NCI-H187 (cell line): Measurements from ENCODE around the gene CERS6.

Source experiments
- DNase-seq, 2 experiments: peaks; one replicate each; lab custom pipeline; 2025; lab: John Stamatoyannopoulos, UW

The CERS6 gene

DNA sequence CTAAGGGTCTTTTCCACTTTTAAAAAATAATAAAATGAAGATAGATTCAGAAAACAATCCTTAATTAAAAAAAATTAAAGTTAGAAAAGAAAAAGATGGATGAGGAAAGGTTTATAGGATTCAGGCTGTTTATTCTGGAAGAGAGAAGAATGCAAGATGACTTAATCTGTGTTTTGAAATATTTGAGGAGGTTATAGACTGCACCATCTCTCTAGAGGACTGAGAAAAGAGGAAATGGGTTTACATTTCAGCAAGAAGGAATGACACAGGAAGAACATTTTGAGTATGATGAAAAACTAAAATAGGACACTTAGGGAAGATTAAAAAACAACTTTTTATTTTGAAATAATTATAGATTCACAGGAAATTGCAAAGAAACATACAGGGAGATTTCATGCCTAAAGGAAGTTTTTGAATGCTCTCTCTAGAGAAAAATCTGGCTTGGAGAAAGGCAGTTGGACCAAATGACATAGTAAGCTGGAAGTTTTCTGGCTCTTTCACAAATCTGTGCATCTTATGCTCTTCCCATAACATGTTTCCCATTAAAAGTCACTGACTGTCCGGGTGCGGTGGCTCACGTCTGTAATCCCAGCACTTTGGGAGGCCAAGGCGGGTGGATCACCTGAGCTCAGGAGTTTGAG, 75.0 kb downstream of the CERS6 start:
- no peak for DNase-seq

DNA sequence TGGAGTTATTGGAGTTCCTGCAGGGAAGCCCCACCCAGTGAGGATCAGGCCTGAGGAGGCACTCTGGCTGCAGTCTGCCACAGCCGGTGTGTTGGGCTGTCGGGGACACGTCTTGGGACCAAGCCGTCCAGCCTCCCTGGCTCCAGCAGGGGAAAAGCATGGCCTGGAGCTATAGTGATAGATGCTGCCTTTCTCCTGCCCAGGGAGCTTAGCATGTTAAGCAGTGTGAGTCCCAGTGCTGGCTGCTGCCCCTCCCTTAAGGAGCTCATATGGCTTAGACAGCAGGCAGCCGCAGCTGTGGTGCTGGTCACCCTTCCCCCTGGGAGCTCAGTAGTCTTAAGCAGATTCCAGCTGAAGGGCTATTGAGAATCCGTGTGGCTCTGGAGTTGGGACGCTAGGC, 78.9 kb downstream of the CERS6 start:
- no peak for DNase-seq

DNA sequence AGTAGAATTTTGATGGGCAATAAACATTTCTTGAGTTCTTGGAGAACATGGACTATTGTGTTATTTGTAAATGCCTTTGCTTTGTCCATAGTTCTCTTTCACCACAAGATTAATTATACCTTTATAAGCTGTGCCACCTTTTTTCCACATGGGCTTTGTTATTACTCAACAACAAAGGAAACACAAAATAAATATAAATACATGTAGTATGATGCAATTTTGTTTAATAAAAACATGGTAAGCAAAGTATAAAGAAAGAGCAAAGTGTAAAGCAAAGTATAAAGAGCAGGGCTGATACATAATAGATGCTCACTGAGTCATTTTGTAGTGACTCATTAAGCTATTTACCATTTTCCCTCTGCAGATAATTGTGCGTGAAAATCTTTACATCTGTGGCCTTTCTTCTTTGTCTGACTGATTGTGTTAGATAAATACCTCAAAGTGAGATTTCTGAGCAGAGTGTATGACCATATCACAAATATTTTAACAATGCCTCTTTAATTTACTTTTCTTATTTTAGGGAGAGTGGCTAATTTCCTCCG, 80.9 kb downstream of the CERS6 start:
- no peak for DNase-seq

DNA sequence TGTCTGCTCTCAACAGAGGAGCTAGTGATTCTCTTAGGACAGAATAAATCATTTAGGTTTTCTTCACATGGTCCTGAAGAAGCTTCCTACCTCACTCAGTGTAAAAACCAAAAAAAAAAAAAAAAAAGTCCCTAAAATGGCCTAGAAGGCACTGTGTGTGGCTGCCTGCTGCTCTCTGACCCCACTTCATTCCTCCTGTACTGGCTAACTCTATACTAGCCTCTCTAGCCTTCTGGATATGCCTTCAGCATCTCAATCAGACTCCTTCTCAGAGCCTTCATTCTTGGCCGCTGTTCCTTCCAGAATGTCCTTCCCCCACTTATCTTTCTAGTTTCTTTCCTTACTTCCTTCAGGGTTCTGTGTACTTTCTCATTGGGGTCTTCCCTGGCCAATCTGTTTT, 82.1 kb downstream of the CERS6 start:
- no peak for DNase-seq

DNA sequence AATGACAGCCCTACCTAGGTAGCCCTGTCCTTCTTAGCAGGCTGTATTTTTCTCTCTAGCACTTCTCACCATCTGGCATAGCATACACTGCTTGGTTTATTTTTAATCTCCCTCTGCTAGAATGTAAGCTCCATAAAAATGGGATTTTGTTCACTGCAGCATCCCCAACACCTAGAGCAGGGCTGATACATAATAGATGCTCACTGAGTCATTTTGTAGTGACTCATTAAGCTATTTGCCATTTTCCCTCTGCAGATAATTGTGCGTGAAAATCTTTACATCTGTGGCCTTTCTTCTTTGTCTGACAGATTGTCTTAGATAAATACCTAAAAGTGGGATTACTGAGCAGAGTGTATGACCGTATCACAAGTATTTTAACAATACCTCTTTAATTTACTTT, 82.5 kb downstream of the CERS6 start:
- DNase-seq = no peak

DNA sequence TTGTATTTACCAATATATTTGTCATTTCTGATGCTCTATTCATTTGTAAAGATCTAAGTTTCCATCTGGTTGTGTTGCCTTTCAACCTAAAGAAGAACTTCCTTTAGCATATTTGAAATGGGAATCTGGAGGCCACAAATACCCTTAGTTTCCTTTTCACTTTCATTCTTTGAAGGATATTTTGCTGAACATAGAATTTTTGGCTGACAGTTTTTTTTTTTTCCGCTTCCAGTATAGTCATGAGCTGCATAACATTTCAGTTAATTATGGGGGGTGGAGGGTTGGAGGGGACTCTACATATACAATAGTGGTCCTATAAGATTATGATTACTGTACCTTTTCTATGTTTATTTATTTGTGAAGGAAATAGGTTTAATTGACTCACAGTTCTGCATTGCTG, 83.9 kb downstream of the CERS6 start:
- DNase-seq = no peak

DNA sequence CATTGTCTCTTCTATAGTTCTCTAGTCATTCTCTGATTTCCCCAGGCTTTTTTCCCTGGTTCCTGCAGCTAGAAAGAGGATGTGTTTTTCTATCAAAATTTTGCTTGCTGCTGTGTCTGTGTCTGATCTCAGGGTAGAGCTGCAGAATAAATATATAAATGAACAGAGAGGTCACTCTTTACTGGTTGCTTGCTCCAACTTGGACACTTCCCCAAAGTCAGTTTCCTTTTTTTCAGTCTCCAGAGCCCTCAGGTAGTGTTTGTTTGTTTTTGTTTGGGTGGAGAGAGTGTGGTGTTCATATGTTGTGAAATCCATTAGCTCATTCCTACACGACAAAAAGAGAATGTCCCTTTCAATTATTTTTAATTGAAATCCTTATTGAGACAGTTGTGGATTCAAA, 85.8 kb downstream of the CERS6 start:
- DNase-seq = no peak

DNA sequence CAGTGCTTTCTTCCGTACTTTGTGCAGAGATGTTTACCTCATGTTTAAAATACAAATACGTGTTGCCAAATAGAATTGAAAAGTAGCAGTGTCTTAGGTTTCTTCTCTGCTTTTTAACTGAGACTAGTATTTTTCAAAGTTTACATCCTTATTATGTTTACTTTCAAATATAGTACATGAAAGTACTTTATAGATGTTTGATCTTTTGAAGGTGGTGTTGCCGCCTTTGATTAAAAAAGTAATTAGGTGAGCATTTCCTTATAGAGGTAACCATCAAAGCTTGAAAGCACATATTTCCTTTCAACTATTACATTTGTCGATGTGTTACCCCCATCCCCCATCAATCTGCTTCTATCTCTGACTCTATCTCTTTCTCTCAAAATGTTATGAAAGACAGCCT, 87.0 kb downstream of the CERS6 start:
- DNase-seq = no peak

DNA sequence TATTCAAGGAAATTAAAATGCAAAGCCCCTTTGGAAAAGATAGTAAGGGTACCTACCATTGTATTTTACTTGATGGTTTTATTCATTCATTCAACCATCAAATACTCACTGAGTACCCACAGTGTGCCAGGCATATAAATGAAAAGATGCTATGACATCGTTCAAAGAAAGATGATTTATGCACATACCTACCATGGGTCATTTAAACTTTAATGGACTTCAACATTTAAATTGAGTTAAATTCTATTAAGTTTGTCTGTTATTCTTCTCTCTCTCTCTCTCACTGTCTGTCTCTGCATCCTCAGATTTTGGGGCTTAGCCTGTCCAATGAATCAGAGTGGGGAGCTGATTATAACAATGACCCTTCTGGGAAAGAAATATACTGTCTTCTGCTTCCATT, 87.9 kb downstream of the CERS6 start:
- DNase-seq = no peak

DNA sequence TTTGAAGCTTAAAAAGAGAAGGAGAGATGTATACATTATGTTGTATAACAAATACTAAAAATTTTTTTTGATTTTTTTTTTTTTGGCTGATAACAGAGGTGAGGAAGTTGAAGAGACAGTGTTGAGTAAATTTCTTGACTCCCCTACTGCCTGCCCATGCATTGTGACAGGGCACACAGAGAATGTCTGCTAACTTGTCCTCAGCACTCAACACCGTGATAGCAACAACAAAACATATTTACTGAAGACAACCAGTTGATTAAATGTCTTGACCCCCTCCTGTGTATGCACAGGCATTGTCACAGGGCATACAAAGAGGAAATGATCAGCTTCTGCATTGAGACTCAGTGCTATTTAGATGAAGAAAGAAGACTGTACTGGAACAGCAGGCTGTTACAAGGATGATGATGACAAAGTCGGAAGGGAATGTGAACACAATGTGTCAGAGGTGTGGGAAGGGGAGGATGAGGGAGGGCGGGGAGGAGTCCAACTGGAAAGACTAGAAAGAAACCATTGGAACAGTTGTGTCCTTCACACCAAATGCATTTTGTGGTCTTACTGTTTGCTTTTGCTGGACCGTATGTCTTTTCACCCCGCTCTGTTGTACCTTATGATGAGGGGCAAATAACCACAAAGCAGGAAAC, 89.5 kb downstream of the CERS6 start:
- no peak for DNase-seq

DNA sequence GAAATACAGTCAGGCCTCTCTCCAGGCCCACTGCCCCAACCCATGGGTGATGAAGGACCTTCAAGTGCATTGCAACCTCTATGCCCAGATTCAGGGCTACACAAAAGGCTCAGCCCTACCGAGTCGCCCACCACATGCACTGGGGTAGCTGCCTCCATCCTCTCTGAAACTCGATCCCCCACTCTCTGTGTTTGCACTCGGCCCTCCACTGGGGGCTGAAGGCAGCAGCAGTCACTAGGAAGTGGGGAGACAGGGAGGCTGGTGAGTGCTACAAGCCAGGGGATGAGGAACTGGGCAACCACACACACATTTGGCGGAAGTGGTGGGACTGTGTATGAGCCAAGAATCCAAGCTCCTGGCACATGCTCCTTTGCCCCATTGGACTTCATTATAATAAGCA, 94.6 kb downstream of the CERS6 start:
- DNase-seq = no peak

DNA sequence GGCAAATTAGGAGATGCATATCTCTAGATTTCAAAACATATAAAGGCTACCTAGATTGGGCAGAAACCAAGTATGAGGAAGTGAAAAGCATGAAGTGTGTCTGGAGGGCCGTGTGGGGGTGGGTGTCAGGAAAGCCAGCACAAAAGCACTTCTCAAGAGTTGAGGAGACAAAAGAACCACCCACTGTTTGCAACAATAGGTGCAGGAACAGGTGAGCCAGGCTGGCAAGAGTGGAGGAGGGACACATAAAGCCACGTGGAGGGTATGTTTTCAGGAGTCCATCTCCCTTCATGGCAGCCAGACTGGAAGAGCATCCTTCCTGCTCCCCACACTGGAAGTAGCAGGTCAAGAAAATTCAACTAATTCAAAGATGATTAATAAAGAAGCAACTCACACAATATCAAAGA, 96.4 kb downstream of the CERS6 start:
- peak in 1 of 2 experiments; percentile 8 for DNase-seq

DNA sequence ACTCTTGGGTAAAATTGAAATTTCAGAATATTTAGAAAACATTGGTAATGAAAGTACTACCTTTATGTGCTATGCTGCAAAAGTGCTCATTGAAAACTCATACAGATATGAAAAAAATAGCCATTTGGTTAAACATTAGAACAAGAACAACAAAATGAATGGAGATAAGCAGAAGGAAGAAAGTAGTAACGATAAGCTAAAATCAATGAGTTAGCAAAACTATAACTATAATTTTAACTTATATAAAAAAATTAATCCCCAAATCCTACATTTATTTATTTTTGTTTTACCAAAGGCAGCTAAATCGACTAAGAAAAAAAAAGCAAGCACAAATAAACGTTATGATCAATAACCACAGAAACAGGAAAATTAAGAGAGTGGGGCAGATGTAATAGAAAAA, 99.2 kb downstream of the CERS6 start:
- no peak for DNase-seq

DNA sequence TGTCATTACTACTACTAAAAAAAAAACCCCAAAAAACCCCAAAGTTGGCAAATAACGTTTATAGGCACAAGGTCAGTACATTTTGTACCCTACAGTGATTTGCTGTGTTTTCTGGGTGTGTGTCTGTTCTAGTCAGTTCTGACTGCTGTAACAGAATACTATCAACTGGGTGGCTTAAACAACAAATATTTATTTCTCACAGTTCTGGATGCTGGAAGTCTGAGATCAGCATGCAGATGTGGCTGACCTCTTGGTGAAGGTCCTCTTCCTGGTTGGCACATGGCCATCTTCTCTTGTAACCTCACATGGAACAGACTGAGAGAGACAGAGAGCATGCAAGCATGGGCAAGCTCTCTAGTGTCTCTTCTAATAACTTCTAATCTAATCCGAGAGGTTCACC, 103.1 kb downstream of the CERS6 start:
- DNase-seq = no peak

DNA sequence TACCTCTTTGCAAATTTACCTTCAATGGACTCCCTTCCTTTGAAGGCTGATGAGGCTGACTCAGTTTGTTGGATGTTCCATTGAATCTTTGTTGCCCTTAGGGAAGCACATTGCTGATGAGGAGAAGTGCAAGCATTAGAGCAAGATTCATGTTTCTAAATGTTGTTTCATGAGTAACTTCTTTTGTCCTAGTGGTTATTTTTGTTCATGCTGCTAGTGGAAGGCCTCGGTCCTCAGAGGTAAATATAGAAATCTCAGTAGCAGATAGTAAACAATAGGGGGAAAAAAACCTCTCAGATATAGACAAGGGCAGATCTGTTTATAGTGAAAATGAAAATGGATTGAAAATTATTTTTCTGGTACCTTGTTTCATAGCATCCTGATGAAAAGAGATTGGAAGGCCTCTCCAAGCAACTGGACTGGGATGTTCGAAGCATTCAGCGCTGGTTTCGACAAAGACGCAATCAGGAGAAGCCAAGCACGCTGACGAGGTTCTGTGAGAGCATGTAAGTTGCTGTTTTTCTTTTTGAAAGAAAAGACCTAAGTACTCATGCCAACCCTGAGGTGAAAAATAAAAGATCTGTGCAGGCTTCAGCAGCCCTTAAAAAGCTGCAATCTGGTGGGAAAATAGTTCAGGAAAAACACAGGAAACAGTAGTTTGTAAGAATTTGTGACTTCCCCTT, 104.9 kb downstream of the CERS6 start:
- DNase-seq = no peak

DNA sequence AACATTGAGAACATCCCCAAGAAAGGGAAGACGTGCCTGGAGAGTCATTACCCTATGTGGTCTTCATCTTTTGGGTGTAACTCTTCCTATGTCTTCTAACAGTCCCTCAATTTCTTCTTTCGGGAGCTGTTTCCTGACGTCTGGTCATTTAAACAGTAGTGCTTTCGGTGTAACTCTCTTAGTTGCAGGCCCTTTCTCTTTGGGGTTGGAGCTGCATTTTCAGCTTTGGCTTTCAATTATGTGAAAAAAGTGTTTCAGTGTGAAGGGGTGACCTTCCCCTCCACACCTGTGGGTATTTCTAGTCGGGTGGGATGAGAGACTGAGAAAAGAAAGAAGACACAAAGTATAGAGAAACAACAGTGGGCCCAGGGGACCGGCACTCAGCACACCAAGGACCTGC, 105.9 kb downstream of the CERS6 start:
- no peak for DNase-seq

DNA sequence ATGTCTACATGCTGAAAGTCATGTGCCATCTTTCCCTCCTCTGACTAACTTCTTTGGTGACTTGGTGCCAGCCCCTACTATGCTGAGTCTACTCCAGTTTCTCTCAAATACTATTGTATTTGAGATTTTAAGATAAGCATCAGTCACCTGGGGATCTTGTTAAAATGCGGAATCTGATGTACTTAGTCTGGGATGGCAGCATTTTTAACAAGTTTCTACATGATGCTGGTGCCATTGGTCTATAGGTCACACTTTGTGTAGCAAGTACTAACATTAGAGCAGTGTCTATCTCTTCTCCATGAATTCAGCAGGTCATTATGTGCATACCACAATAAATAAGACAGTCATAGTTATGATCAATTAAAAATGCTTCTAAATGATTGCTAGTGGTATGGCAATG, 106.9 kb downstream of the CERS6 start:
- no peak for DNase-seq

DNA sequence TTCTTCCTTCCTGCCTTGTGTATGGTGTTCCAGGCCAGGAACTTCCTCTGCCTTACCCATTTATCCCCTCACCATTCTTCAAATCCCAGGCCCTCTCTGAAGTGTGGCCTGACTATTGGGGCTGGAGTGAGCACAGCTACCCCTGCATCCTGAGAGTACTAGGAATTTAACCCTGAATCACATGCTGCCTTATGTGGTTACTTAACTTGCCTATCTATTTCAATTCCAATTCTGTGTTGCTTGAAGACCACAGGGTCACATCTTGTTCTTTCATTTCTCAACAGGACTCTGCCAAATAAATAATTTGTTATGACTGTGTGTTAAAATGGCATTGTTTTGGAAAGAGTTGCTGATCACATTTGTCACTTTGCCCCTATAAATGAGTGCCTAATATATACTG, 108.6 kb downstream of the CERS6 start:
- DNase-seq = no peak

DNA sequence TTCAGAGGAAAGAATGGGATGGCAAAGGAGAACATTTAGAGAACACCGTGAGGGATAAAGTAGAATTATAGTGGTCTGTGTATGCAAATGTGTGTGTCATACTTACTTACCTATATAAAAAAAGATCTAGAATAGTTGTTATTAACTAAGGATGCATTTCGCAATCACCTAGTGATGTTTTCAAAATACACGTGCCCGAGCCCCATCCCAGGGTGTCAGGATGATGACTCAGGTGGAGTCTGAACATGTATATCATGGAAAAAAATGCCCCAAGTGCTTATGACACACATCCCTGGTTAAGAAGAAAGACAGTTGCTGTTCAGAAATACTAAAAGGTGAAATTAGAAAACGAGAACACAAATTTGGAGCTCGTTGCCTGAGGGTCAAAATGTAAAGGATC, 109.0 kb downstream of the CERS6 start:
- no peak for DNase-seq

DNA sequence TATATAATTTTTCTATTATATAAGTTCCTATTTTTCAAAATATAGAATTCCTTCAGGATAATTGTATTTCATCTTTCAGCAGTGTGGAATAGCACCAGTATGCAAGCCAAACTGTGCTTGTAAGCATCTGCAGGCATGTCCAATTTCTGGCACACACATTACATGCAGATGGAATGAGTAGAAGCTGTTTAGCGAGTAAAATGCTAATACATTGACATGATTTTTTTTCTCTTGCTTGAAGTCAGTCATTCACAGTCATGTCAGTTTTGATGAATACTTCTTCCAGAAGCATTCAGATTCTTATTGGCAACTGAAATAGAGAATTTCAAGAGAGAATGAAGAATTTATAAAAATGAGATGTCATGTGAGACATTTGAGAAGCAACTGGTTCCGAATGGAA, 109.4 kb downstream of the CERS6 start:
- DNase-seq = no peak

DNA sequence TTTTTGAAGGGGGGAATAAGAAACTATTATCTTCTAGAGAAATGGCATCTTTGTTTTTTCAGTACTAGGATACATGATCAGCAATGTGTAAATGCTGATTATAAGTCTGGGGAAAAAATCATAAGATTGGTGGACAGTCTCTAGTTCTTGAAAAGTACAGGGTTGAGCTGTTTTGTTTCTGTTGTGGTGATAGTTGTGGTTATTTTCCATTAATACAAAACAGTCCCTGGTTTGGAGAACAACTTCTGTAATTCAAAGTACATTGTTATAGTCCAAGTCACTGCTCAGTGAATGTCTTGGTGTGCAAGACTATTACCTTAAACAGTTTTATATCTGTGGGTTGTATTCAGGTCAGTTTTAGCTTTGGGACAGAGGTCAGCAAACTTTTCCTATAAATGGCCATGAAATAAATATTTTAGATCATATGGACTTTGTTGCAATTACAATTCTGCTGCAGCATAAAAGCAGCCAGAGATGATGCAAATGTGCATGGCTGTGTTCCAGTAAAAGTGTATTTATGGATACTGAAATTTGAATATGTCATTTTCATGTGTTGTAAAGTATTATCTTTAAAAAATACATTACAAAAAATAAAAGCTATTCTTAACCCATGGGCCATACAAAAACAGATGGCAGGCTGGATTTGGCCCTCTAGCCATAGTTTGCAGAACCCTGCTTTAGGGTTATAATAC, 111.0 kb downstream of the CERS6 start:
- DNase-seq = no peak

DNA sequence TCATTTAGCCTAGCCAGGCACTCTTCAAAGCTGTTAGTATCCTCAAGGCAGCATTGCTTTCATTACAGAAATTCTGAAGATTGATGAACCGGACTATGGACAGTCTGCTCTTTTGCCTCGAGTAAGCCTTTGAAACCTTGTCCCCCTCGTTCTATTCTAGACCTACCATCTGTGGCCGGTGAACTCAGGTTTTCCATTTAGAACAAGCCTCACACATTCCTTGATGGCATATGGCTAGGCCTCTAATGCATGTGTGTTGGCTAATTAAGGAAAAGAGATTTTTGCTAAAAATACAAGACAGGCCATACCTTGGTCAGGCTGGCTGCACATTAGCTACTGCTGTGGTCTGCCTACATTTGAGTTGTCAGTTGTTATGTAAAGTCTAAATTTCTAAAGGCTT, 111.8 kb downstream of the CERS6 start:
- DNase-seq = no peak
